ENCODE data around the gene PSMD8.

Gene PSMD8

GRCh38 chr19:38430931-38431330, 56.6 kb downstream of the PSMD8 start:
- no peak for TF ChIP-seq CTCF (IDR thresholded peaks at IDR 0.05; ENCODE audit: extremely low read depth, insufficient read depth, missing control alignments)
- no peak for DNase-seq (ENCODE audit: low spot score)
- in situ Hi-C loops (cut with MboI; ENCODE audit: low pct_unique_long_range_greater_than_20kb, low sequenced_read_pairs, unreplicated experiment) = no loop called here

- TF ChIP-seq CTCF (IDR thresholded peaks at IDR 0.05; ENCODE audit: extremely low read depth, insufficient read depth, missing control alignments) = no peak
- DNase-seq (ENCODE audit: low spot score) = peak; percentile 76
- in situ Hi-C loops (cut with MboI; ENCODE audit: low pct_unique_long_range_greater_than_20kb, low sequenced_read_pairs, unreplicated experiment) = no loop called here
Measured at GRCh38 chr19:38433268-38433733, 58.9 kb downstream of the PSMD8 start, which contains the start of gene RYR1. Gene RYR1 (plus strand): TSS chr19:38433691. CDS start chr19:38433830, 139 bp downstream.
